Measurements from ENCODE around the gene PPP1R36.

PPP1R36 gene, protein sequence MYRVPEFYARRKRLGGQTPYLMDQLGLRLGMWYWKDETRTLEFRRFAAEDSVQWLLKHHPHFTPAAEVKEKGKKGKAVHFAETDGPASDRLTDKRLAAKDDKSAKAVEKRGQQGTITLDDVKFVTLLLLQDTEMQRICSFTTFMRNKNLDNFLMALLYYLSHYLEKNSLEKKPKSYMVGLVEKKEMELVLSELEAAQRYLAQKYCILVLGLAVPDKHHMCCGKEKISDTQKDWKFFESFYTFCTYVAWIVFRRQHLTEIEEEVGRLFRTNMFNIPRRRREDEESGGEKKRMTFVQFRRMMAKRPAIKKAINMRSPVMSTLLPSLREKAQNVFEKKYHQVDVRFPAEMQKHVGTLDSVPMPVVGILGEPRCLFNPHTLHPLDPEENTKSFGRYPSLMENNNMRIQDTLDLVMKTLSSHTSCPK

DNA sequence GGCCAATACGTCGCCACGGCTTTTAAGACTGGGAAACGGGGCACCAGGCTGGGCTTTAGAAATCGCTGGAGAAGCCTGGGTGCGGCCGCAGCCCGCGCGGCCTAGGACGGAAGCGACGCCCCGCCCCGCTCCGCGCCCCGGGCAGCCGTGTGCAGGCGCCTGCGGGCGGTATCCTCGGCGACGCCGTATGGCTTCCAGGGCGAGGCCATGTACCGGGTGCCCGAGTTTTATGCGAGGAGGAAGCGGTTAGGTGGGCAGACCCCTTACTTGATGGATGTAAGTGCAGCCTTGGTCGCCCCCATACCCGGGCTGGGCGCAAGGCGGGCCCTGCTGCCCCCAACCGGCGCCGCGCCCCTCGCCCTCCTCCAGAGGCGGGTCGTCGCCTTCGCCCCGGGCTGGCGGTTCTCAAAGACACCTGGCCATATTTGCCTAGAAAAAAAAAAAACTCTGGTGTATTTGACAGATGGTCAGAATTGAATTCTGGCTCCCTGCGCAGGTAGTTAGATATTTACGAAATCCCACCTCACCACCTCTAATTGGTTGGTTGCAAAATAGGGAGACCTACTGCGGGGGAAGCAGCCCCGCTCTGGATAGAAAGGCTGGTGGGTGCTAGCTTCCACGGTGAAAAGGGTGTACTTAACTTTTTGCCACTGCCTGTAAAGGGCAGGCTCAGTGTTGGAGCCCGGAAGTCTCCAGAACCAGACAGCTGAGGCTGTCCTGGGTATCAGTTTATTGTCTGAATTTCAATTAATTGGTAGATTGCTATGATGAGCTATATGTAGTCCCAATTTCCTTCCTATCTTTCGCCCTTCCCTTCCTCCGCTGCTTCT, at the start of gene PPP1R36:
Gene PPP1R36, plus strand, starts transcription at position 171 of the 830 bp plus-strand sequence. Its CDS starts 37 bp downstream, at position 208.
- no peak for FAIRE-seq
- DNase-seq (ENCODE audit: low spot score) = no peak

DNA sequence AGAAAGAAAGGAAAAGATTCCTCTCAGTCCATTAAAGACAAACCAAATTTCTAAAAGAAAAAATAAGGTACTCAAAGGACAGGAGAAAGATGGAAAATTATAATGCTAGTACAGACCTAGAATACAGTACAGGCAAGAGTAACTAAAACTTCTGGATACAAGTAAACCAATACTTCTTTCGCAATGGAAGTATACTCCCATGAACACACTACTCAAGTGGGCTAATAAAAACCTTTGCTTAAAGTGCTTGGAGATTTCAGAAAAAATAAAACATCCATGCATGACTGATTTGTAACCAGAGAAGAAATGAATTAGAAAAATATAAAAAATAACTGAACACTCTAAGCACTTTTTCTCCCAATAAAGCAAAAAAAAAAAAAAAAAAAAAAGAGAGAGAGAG, 49.7 kb upstream of the PPP1R36 start:
- no peak for DNase-seq (ENCODE audit: low spot score)
- no peak for FAIRE-seq

DNA sequence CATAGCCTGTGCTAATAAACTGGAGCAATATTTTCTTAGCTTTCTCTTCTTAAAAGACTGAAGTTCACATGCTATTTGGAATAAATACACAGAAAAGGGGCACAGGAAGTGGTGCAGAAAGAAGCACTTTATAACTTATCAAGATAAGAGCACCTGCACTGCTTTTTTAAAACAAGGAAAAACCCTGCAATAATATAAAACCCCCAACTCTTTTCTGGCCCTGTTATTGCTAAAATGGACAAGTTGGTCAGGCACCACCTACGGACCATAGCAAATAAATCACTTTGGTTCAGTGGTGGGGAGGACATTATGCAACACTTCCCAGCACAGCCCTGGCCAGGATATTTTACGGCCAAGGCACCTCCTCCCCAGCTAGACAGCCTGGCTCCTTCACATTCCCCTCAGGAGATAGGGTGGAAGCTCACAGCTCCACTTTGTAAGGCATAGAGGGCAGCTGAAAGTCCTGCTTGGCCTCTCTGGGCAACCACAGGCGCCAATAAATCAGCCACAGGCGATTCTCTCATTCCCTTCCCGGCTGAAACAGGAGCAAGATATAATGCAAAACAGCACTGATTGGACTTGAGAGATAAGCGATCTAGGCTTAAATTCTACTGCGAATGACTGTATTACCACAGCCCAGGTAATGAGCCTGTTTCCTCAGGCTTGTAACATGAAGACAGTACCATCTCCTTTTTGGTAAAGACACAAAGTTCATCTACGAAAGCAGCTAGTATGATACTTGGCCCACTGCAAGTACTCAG, 48.2 kb upstream of the PPP1R36 start:
- DNase-seq (ENCODE audit: low spot score) (peak; percentile 70), FAIRE-seq (peak; percentile 5)

DNA sequence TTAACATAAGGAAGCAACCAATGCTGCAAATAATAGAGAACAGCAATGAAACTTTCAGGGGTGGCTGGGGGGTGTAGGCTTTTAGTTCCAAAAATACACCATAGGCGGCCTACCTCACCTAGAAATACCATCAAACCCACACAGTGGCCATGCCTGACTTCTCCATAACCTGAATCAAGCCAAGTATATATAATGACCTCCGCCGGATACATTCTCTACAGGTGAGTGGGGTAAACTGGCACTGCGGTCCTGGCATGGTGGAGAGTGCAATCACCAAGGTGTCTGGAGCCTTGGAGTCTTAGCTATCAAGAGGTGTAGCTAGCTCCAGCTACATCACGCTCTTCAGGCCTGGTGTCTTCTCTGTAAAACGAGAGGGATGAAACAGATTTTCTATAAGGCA, 47.3 kb upstream of the PPP1R36 start:
- DNase-seq (ENCODE audit: low spot score) (peak; percentile 20), FAIRE-seq (no peak)

DNA sequence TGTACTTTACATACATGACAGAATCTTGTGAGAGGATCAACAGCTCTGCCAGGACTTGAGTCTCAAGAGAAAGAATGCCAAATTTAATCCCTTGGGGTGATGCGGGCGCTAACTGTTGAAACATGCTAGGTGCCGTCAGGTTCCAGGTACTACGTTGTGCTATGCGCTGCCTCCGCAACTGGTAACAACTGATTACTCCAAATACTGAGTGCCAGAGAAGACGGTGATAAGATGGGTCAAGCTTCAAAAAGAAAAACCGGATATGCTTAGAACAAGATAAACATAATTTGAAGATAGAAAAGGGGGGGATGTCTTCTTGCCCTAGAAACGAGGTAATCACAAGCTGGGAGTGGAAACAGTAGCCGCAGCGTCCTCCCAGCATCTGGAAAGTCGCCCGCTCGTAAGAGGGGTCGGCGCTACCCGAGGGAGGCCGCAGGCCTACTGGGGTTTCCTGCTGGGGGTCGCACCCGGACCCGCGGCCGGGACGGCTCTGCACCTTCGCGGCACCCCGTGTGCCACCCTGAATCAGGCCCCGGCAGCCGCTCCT, 46.8 kb upstream of the PPP1R36 start:
- DNase-seq (ENCODE audit: low spot score) = peak; percentile 25
- FAIRE-seq = no peak

DNA sequence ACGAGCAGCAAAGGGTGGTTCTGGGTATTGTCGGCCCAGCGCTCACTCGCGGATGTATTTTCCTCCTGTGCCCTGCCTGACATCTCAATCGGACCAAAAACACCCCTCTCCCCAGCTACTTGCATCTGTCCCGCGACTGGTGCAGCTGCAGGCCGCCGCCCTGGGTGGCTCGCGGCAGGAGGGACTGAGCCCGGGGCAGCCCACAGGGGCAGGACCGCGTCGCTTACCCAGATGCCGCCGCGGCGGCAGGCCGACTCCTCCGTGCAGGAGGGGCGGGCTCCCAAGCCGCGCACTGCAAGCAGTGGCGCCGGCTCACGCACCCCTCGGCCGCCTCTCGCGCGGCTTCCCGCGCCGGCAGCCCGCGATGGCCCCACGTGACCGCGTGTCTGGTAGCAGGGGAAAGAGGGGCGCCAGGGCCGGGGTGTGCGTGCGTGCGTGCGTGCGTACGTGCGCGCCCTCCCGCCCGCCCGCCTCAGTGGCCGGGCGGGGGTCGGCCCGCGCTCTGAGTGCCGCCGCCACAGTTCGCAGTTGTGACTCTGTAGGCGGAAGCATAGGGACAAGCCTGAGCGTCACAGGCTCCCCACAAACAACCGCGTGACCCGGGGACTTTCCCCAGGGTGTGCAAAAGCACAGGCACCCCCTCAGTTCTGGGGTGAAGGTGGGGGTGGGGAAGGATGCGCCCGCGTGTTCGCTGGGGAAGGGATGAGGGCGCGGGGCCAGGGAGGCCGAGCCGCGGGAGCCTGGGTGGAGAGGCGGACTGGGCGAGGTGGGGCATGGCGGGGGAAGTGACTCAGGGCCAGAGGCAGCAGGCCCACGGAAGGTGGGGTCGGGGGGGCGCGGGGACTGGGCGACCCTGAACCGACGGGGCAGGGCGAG, 46.1 kb upstream of the PPP1R36 start, which contains the start of gene ZBTB25:
Gene ZBTB25, minus strand, starts transcription at position 405 of the 876 bp plus-strand sequence. CDS start 13,305 bp downstream, outside the sequence.
- FAIRE-seq = peak; percentile 89
- DNase-seq (ENCODE audit: low spot score) = peak; percentile 96

DNA sequence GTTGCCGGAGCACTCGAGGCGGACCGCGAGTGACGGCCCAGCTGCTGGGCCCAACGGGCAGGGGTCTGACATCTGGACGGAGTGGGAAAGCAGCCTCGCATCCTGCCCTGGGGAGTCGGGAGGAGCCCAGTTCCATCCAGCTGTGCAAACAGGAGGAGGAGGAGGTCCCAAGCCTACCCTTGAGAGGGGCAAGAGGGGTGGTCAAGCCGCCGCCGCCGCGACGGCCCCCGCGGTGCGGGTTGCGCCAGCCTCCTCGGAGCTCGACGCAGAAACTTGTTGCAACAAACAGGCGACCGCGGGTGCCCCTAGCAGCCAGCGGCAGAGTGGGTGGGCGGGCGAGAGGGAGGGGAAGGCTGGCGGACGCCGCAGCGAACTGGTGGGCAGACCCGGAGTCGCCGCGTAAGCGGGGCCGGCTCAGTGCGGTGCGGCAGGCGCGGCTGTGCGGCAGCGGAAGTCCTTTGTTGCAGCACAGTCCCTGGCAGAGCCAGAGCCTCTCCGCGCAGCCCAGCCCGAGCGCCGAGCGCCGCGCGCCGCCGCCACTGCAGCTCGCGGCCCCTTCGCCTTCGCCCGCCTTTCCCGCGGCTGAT, 45.4 kb upstream of the PPP1R36 start, which contains the start of gene ZBTB1:
Gene ZBTB1, plus strand, starts transcription at position 461 of the 587 bp plus-strand sequence. CDS start 16,735 bp downstream, outside the sequence.
- peak; percentile 88 for DNase-seq (ENCODE audit: low spot score)
- peak; percentile 71 for FAIRE-seq

DNA sequence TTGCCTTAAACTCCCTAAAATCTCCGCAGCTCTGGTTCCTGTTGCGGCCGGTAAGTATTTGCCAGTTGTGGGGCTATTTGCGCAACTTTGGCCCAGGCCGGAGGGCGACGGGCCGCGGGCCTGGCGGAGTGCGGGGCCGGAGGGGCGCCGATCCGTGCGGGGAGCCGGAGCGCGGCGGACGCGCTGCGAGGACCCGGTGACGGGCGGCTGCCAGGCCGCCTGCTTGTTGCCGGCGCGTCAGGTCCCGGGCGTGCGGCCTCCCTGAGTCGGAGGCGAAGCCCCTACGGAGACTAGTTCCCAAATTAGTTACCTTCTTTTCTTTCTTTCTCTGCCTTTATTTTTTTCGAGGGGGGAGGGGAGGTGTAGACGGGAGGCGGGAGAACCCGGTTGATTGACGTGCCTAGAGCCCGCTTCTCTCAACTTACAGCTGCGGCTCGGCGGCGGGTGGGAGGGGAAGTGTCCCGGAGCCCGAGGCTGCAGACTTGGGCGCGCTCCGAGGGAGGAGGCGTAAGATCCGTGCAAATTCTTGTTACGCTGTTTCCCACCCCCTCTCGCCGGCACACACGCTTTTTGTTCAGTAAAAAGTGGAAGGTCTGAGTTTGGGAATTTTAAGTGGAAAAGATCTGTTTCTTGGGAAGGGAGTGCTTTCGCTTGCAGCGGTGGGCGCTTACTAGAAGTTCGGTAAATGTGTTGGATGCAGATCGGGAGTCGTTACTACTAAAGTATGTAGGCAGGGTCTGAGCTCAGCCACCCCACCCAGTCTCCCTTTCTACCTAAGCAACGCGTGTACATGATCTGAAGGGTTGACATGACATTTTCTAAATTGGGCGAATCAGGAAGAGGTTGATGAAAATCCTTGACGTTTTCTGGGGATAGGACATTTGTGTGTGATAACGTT, 44.6 kb upstream of the PPP1R36 start:
- DNase-seq (ENCODE audit: low spot score) = peak; percentile 97
- peak; percentile 44 for FAIRE-seq

DNA sequence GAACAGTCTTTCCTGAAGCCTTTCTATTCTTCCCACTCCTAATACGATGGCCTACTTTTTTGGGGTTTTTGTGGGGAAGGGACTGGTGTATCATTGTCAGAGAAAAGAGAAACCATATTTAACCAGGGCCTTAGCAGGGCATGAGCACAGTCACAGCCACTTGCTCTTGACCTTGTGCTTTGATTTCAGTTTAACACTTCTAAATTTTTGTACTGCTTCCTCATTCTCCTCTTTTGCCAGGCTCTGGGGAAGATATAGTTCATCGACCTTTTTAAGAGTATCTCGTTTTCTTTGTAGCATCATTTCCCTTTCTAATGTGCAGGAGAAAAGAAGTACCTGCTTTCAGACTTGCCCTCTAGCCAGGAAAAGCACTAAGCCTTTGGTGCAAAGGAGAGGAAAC, 43.0 kb upstream of the PPP1R36 start:
- FAIRE-seq (no peak), DNase-seq (ENCODE audit: low spot score) (no peak)

DNA sequence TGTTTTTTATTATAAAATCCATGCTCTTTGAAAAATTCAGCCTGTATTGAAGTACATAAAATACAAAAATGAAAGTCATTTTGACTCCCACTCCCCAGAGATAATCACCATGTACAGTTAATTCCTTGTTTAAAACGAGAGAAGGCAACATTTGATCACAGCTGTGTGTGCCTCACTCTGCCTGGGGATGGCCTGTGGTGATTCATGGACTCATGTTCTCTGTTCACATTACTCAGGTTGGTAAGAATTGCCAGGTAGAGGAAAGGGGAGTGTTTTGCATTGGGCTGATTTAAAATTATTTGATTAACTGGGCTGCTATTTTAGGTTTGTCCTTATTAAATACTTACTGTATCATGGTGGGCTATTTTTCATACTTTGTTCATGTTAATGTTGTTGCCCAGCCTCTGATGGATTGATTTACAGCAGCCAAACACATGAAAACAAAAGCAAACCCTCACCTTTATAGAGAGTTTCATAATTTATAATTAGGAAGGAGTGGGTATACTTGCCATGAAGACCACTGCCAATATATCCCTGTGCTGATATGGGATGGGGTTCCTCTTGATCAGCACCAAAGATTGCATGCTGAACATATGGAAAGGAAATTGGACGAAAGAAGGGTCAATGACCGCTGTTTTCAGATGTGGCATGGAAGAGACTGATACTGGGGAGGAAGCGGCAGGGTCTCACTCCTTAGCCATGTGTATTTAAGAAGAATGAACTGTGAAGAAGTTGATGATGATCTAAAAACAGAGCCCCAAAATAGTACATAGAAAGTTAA, 42.2 kb upstream of the PPP1R36 start:
- FAIRE-seq = no peak

DNA sequence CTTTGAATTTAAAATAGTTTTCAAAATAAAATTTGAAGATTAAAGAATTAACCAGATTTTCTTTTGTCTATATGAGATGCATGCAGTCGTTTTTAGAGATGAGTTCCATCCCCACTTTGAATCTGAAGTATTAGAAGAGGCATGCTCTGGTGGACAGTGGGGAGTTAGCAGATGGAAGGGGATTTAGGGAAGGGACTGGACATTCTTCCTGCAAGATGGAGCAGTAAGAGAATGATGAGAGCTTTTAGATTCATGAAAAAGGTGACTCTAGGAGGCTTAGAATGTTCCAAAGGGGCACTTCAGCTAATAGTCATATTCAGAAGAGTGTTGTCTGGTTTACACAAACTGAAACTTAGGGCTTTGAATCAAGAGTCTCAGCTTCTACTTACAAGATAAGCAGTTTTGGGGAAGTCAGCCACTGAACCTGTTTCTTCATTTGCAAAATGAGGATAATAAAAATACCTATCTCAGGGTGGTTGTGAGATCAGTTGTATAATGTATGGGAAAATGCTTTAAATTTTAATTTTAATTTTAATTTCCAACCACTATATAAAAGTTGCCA, 41.5 kb upstream of the PPP1R36 start:
- FAIRE-seq = no peak
- no peak for DNase-seq (ENCODE audit: low spot score)

More for the DNA sequence above, 42.2 kb upstream of the PPP1R36 start:
- peak; percentile 27 for DNase-seq (ENCODE audit: low spot score)

DNA sequence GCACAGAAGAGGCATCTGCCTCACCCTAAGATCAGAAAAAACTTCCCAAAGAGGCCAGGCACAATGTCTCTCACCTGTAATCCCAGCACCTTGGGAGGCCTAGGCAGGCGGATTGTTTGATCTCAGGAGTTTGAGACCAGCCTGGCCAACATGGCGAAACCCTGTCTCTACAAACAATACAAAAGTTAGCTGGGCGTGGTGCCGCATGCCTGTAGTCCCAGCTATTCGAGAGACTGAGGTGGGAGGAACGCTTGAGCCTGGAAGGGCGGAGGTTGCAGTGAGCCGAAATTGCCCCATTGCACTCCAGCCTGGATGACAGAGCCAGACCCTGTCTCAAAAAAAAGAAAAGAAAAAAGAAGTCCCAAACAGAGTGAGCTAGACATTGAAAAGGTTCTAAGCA, 40.7 kb upstream of the PPP1R36 start:
- FAIRE-seq (peak; percentile 55), DNase-seq (ENCODE audit: low spot score) (no peak)

DNA sequence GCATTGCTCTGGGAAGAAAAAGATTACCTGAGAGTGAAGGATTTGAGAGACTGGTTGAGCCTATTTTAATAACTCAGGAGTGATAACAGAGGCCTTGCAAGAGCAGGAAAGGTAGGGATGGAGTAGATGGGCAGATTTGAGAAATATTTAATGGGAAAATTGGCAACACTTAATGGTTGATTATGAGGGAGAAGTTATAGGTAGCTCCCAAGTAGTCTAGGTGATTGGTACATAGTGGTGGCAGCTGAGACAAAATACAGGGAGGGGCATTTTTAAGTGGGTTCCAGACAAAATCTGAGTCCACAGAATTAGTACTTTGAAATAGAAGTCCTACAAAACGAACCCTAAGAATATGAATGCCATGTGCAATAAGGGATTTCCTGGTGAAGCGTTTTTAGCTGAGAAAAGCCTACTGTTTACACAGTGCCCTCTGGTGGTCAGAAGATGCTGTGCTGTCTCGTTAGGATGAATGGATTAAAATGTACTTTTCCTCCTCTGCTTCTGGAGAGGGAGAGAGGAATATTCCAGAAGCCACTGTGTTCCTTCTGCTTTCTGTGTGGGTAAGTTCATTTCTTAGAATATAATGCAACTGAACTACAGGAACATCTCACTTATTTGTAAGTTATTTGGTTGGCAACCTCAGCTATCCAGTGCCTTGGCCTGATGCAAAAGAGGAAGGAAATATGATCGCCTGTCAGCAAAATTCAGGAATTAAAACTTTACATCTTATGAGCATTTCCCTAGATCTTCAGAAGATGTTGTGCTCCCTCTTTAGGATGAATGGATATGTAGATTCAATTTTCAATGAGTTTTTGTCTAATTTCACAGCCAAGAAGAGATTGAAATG, 38.7 kb upstream of the PPP1R36 start:
- DNase-seq (ENCODE audit: low spot score) (peak; percentile 75), FAIRE-seq (peak; percentile 90)

DNA sequence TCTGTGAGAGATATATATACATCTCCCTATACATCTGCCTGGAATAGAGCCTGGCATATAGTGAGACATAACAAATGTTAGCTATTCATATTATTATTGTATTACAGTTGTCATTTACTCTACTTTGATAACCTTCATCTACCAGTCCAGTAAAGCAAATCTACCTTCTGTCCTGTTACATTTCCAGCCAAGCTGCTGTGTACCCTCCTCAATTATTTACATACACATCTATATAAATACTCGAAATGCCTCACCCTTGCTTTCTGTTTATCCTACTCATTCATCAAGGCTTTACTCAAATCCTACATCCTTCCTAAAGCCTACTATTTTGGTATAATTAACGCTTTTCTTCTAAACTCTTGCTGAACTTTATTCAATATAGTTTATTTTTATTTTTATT, 36.5 kb upstream of the PPP1R36 start:
- DNase-seq (ENCODE audit: low spot score) (no peak), FAIRE-seq (no peak)

DNA sequence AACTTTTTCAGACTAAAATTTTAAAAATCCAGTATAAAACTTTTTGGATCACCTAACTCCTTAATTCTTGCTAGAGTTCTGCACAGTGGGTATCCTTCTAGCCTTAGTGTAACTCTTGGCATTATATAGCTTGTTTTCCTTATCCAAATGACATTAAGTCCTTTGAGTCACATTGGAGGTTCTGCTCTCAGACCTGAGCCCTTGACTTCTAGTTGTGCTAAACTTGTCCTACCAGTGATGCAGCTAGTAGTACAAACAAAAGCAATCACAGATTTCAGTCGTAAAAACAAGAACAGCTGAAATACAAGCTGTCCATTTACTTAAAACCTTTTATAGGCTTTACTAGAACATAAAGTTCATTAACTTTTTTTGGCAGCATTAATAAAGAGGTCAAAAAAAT, 34.7 kb upstream of the PPP1R36 start:
- no peak for DNase-seq (ENCODE audit: low spot score)
- no peak for FAIRE-seq

DNA sequence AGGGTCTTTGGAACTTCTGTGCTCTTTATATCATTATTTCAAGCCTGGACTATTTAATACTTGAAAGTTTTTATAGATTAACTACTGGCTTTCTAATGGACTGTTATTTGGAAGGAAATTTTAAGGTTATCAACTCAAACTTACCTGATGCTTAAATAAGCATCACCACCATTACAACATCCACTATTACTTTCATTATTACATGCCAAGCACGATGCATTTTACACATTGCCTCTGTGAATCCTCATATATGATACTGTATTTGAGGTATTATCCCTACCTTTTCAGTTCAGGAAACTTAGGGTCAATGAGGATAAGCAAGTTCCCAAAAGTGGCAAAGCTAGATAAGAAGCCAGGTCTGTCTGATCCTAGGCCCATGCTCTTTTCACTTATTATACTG, 32.8 kb upstream of the PPP1R36 start:
- DNase-seq (ENCODE audit: low spot score) (no peak), FAIRE-seq (peak; percentile 66)

Measured in urothelium cell line (cell line).